K562 (cell line): ENCODE data around the gene TBX19. TPM values are rescaled to one million over a fixed set of nuclear protein-coding genes. Genes with fewer than 3 reads are reported as not detected.

ENCODE experiments used
- ARNT ChIP-seq, 2 experiments: fragments of 450-650 bp; IDR thresholded peaks; 2 replicates each; pipeline ENCODE4 v1.6.1; 2016; ENCODE audit warnings: mild to moderate bottlenecking in 1 of 2
- CBX2 ChIP-seq: fragments of 200-600 bp; sonication (generic); IDR thresholded peaks from one replicate; pipeline ENCODE4 v1.6.1; 2012; ENCODE audit warnings: mild to moderate bottlenecking, low read length, inconsistent platforms; ENCODE audit not compliant: insufficient read depth, poor library complexity, severe bottlenecking
- FOXO4 ChIP-seq: fragments of 450-650 bp; formaldehyde crosslinking; IDR thresholded peaks from 2 replicates; pipeline ENCODE4 v1.4.0; 2020; ENCODE audit warnings: mild to moderate bottlenecking, moderate library complexity
- NFRKB ChIP-seq: fragments of 450-650 bp; IDR thresholded peaks from 2 replicates; pipeline ENCODE4 v1.6.1; 2016; ENCODE audit warnings: low read depth
- RAD21 ChIP-seq, 2 experiments: fragments of 250-450 bp in 1 of 2; fragments of 450-650 bp in 1 of 2; sonication (Bioruptor Pico) in 1 of 2; formaldehyde crosslinking in 1 of 2; IDR thresholded peaks in 1 of 2; conservative IDR thresholded peaks in 1 of 2; 2 replicates each; pipeline versions ENCODE4 v1.4.0 to v1.8.0; 2020 to 2022; ENCODE audit warnings: mild to moderate bottlenecking in 2 of 2, moderate library complexity in 1 of 2
- STAG1 ChIP-seq: sonication (generic); formaldehyde crosslinking; IDR thresholded peaks from 2 replicates; pipeline ENCODE4 v1.5.0; 2020; ENCODE audit warnings: missing genetic modification reagents, borderline replicate concordance
- TAL1 ChIP-seq: fragments of 450-650 bp; IDR thresholded peaks from 2 replicates; pipeline ENCODE4 v1.6.1; 2016; ENCODE audit warnings: mild to moderate bottlenecking
- ZBTB34 ChIP-seq: fragments of 250-450 bp; sonication (Bioruptor Pico); IDR thresholded peaks from 2 replicates; pipeline ENCODE4 v1.8.0; 2021; ENCODE audit warnings: mild to moderate bottlenecking, moderate library complexity
- ZBTB40 ChIP-seq, 2 experiments: fragments of 450-650 bp in 1 of 2; sonication (generic) in 1 of 2; formaldehyde crosslinking in 1 of 2; IDR thresholded peaks; 2 replicates each; pipeline versions ENCODE4 v1.7.1 to v1.9.0; 2016 to 2022; ENCODE audit warnings: inconsistent platforms in 1 of 2, mild to moderate bottlenecking in 1 of 2, missing genetic modification reagents in 1 of 2
- ZFX ChIP-seq: sonication (generic); formaldehyde crosslinking; IDR thresholded peaks from 2 replicates; pipeline ENCODE4 v1.8.0; 2022; ENCODE audit warnings: mild to moderate bottlenecking, missing genetic modification reagents, moderate library complexity
- ZNF175 ChIP-seq: fragments of 200-800 bp; sonication (Bioruptor generic); IDR thresholded peaks from 2 replicates; pipeline ENCODE4 v1.6.1; 2016; ENCODE audit warnings: low read depth, mild to moderate bottlenecking, missing genetic modification characterization, missing compliant biosample characterization
- ZNF253 ChIP-seq: fragments of 250-450 bp; sonication (Bioruptor Pico); conservative IDR thresholded peaks from 2 replicates; pipeline ENCODE4 v1.6.1; 2021; ENCODE audit warnings: mild to moderate bottlenecking
- ZNF512 ChIP-seq: IDR thresholded peaks from 2 replicates; pipeline ENCODE4 v1.6.1; 2016; ENCODE audit warnings: missing genetic modification characterization, missing compliant biosample characterization
- polyA plus RNA-seq, 8 experiments: library from polyadenylated mRNA; depleted of rRNA in 4 of 8; stranded (reverse) in 5 of 8; unstranded in 3 of 8; fragments of >200 nt; fragmentation: Nextera tagmentation in 2 of 8; fragmentation: Illumina TruSeq in 1 of 8; extraction: Ambion mirVana in 2 of 8; extraction: Trizol in 1 of 8; gene quantifications; 2 replicates each; pipeline versions ENCODE4 v1.2.1 to v1.2.3, GENCODE V29; 2011 to 2014; ENCODE audit warnings: inconsistent platforms in 1 of 8, missing spikeins in 1 of 8
- total RNA-seq, 7 experiments: library from RNA; depleted of rRNA in 6 of 7; stranded (reverse); fragments of >200 nt in 6 of 7; fragmentation: Illumina TruSeq in 2 of 7; extraction: Trizol in 2 of 7; gene quantifications; 2 replicates each; pipeline versions ENCODE4 v1.2.1 to v1.2.3, GENCODE V29; 2011 to 2021; ENCODE audit warnings: low replicate concordance in 1 of 7

The TBX19 gene
- total and polyA plus RNA-seq, 9 of the 15 experiments (the other 6 are each of a cell fraction or from before 2014, with no cell fraction given), result 0.32 to 3.1 (median 0.95) TPM

- no peak for TF ChIP-seq ZNF512 (tag)
- no peak for TF ChIP-seq CBX2
- no peak for TF ChIP-seq ZBTB34 (CRISPR knock-in tag)
- TF ChIP-seq FOXO4 (CRISPR knock-in tag), result no peak
- no peak for TF ChIP-seq ARNT (IDR thresholded peaks at IDR 0.05)
- TF ChIP-seq ZNF175, result peak; percentile 76
- TF ChIP-seq RAD21 (CRISPR knock-in tag; conservative IDR thresholded peaks at IDR 0.05 in 1 of 2, IDR thresholded peaks at IDR 0.05 in 1 of 2), result no peak
- no peak for TF ChIP-seq ZFX (CRISPR knock-in tag)
- TF ChIP-seq STAG1 (CRISPR knock-in tag), result no peak
- TF ChIP-seq ZBTB40 (IDR thresholded peaks at IDR 0.05), result peak; percentile 83
- no peak for TF ChIP-seq ZBTB40 (CRISPR knock-in tag; IDR thresholded peaks at IDR 0.05)
- no peak for TF ChIP-seq ZNF253 (CRISPR knock-in tag)
- TF ChIP-seq TAL1, result no peak; the same call in 1 of the 2 replicates
- TF ChIP-seq NFRKB, result no peak
These were observed 6.6 kb downstream of the TBX19 start (continued) for GRCh38 chr1:168287237-168287664.
